ENCODE data around the gene FLT1. TPM values are rescaled to one million over a fixed set of nuclear protein-coding genes. Genes with fewer than 3 reads are reported as not detected.

FLT1 gene
- total RNA-seq, 1 experiment from 2014 or later = 0.25 TPM

- no peak for ATAC-seq
- H4K20me1 ChIP-seq (ENCODE audit: insufficient read depth) = no peaks in the 10 kb centered on the region
- no peaks in the 10 kb centered on the region for H3K36me3 ChIP-seq (ENCODE audit: control insufficient read depth in 1 of 2, insufficient read depth in 2 of 2, low read length in 2 of 2)
- 0 out of 2 replicates have a peak, but pooled peaks cover 3% of the 10 kb centered on the region for H3K27me3 ChIP-seq (ENCODE audit: insufficient read depth, low read length)
- H3K27ac ChIP-seq (ENCODE audit: low read depth, low read length) = no peak overlapping the region
- intact Hi-C loops (cut with micrococcal nuclease) = no loop called here
- H3K79me2 ChIP-seq (ENCODE audit: insufficient read depth, low read length) = no peaks in the 10 kb centered on the region
- RAD21 ChIA-PET (ENCODE audit: low non-redundant PET in 1 of 2, low total read pairs in 2 of 2, uncharacterized antibody in 2 of 2, unreplicated experiment in 2 of 2) = no interaction called here
- no peak for DNase-seq (ENCODE audit: low read depth, low spot score)
- CTCF ChIA-PET = no interaction called here
- no peak overlapping the region for H2AFZ ChIP-seq (ENCODE audit: low read depth, low read length, poor library complexity, severe bottlenecking)
- BruUV-seq (replicated peaks) = no TSS peak
- no peak for TF ChIP-seq MAX (IDR thresholded peaks at IDR 0.05)
- H3K9me2 ChIP-seq (ENCODE audit: insufficient read depth) = no peaks in the 10 kb centered on the region
- H3K4me3 ChIP-seq (replicated peaks in 1 of 2; ENCODE audit: low read depth in 1 of 2, low read length in 2 of 2) = no peak overlapping the region
- H3K4me1 ChIP-seq (ENCODE audit: control insufficient read depth in 1 of 2, insufficient read depth in 2 of 2, low read length in 2 of 2) = no peaks in the 10 kb centered on the region
- no peak overlapping the region for H3K9ac ChIP-seq (ENCODE audit: low read length)
- H3K9me3 ChIP-seq (ENCODE audit: control insufficient read depth in 1 of 2, insufficient read depth in 1 of 2, low read depth in 1 of 2, low read length in 2 of 2) = no peaks in the 10 kb centered on the region
- POLR2A ChIA-PET = no interaction called here
- H3K4me2 ChIP-seq (ENCODE audit: low read length) = no peak overlapping the region
Observed at GRCh38 chr13:28455580-28456194, 39.2 kb downstream of the FLT1 start.

GRCh38 chr13:28452755-28453154, 42.2 kb downstream of the FLT1 start:
- DNase-seq (ENCODE audit: low read depth, low spot score) = no peak
- Histone ChIP-seq H3K9me2 (ENCODE audit: insufficient read depth) (no peaks in the 10 kb centered on the region), H3K4me2 (ENCODE audit: low read length) (no peak overlapping the region), H4K20me1 (ENCODE audit: insufficient read depth) (no peaks in the 10 kb centered on the region), H3K4me1 (ENCODE audit: control insufficient read depth in 1 of 2, insufficient read depth in 2 of 2, low read length in 2 of 2) (no peaks in the 10 kb centered on the region), H3K4me3 (replicated peaks in 1 of 2; ENCODE audit: low read depth in 1 of 2, low read length in 2 of 2) (no peak overlapping the region), H3K9ac (ENCODE audit: low read length) (no peak overlapping the region), H3K36me3 (ENCODE audit: control insufficient read depth in 1 of 2, insufficient read depth in 2 of 2, low read length in 2 of 2) (no peaks in the 10 kb centered on the region), H3K27me3 (ENCODE audit: insufficient read depth, low read length) (no peaks in the 10 kb centered on the region), H3K79me2 (ENCODE audit: insufficient read depth, low read length) (no peaks in the 10 kb centered on the region), H2AFZ (ENCODE audit: low read depth, low read length, poor library complexity, severe bottlenecking) (no peak overlapping the region), H3K27ac (ENCODE audit: low read depth, low read length) (no peak overlapping the region), H3K9me3 (ENCODE audit: control insufficient read depth in 1 of 2, insufficient read depth in 1 of 2, low read depth in 1 of 2, low read length in 2 of 2) (no peaks in the 10 kb centered on the region)
- no peak for TF ChIP-seq TCF7L2 (IDR thresholded peaks at IDR 0.05; ENCODE audit: borderline replicate concordance, extremely low read depth, insufficient read depth, insufficient read length)
- ATAC-seq = no peak
- POLR2A ChIA-PET = no interaction called here
- RAD21 ChIA-PET (ENCODE audit: low non-redundant PET in 1 of 2, low total read pairs in 2 of 2, uncharacterized antibody in 2 of 2, unreplicated experiment in 2 of 2) = no interaction called here
- BruUV-seq (replicated peaks) = no TSS peak
- CTCF ChIA-PET = no interaction called here
- intact Hi-C loops (cut with micrococcal nuclease) = no loop called here
